ENCODE data around the gene BMAL1. TPM values are rescaled to one million over a fixed set of nuclear protein-coding genes. Genes with fewer than 3 reads are reported as not detected.

The BMAL1 gene
- total and polyA plus RNA-seq, 2 of the 4 experiments (the other 2 are of a cell fraction): 8.8 to 9.9 TPM

- Histone ChIP-seq H3K56ac (ENCODE audit: extremely low read depth, insufficient read depth, low read length) (no peak overlapping the region), H2BK15ac (ENCODE audit: low read depth, low read length) (no peak overlapping the region), H4K20me1 (ENCODE audit: insufficient read depth, low read length) (no peaks in the 10 kb centered on the region), H3K27ac (ENCODE audit: insufficient read depth, low read length) (no peak overlapping the region), H4K8ac (ENCODE audit: low read depth in 2 of 2, low read length in 2 of 2) (no peak overlapping the region), H2AK5ac (ENCODE audit: low read depth, low read length) (no peak overlapping the region), H4K5ac (ENCODE audit: low read depth, low read length) (no peak overlapping the region), H3K4me3 (ENCODE audit: insufficient read depth, low read depth, low read length) (no peak overlapping the region), H3K27me3 (ENCODE audit: control insufficient read depth, insufficient read depth, low read length) (no peaks in the 10 kb centered on the region), H3K79me1 (ENCODE audit: low read depth in 1 of 2, low read length in 2 of 2) (no peaks in the 10 kb centered on the region), H2AFZ (replicated peaks; ENCODE audit: low read length, poor library complexity) (no peak overlapping the region), H3K4ac (ENCODE audit: low read depth, low read length) (no peak overlapping the region), H3K4me1 (ENCODE audit: control insufficient read depth, insufficient read depth, low read length) (peaks cover 2% of the 10 kb centered on the region), H3K9me1 (ENCODE audit: insufficient read depth, low read length) (peaks cover 2% of the 10 kb centered on the region; the same call in 1 of the 2 replicates), H3K14ac (replicated peaks; ENCODE audit: low read depth, low read length) (no peak overlapping the region), H2BK120ac (ENCODE audit: low read depth, low read length) (no peak overlapping the region), H3K23ac (ENCODE audit: low read depth, low read length) (no peak overlapping the region), H2AK9ac (replicated peaks; ENCODE audit: low read depth, low read length, poor library complexity) (no peak overlapping the region), H2BK20ac (ENCODE audit: low read depth, low read length) (no peak overlapping the region), H4K91ac (ENCODE audit: insufficient read depth, low read depth, low read length) (no peak overlapping the region), H3K9me3 (ENCODE audit: control insufficient read depth, insufficient read depth, low read length) (no peaks in the 10 kb centered on the region), H2BK5ac (ENCODE audit: low read depth, low read length, poor library complexity, severe bottlenecking) (no peak overlapping the region), H3K4me2 (ENCODE audit: low read depth, low read length) (no peak overlapping the region), H3K36me3 (ENCODE audit: control insufficient read depth, insufficient read depth, low read length) (peaks cover 19% of the 10 kb centered on the region), H3K9ac (ENCODE audit: low read depth, low read length) (no peak overlapping the region), H3K18ac (ENCODE audit: low read depth, low read length) (no peak overlapping the region)
- WGBS, 2 experiments (ENCODE audit: extremely low coverage in 2 of 2, insufficient read length in 1 of 2): 72% methylated on average over 6 of the region's 9 CpGs; no CpG with 5 or more reads in 1 of the 2 experiments
- CTCF ChIA-PET: no interaction called here
- ATAC-seq (ENCODE audit: low read depth) (no peak), DNase-seq (no peak)
- intact Hi-C loops (cut with micrococcal nuclease): loop anchor here (1.0 kb wide), 1 partner anchor 92 kb away; no protein-coding TSS in a partner anchor
- TF ChIP-seq RFX5 (IDR thresholded peaks at IDR 0.05; ENCODE audit: low read depth, low read length) (no peak), RCOR1 (IDR thresholded peaks at IDR 0.05; ENCODE audit: insufficient replicate concordance, low read length) (no peak), POLR2A (IDR thresholded peaks at IDR 0.05; ENCODE audit: low read depth, low read length) (no peak), CEBPB (IDR thresholded peaks at IDR 0.05; ENCODE audit: low read depth, low read length) (no peak), RAD21 (IDR thresholded peaks at IDR 0.05; ENCODE audit: low read length) (no peak), MAZ (IDR thresholded peaks at IDR 0.05; ENCODE audit: borderline replicate concordance, low read depth, low read length) (no peak), MXI1 (IDR thresholded peaks at IDR 0.05; ENCODE audit: borderline replicate concordance, low read depth, low read length) (no peak), NFE2L2 (IDR thresholded peaks at IDR 0.05; ENCODE audit: low read depth, low read length) (no peak), SMC3 (IDR thresholded peaks at IDR 0.05; ENCODE audit: low read depth, low read length) (no peak), FOS (IDR thresholded peaks at IDR 0.05; ENCODE audit: low read depth, low read length) (no peak)
- TF ChIP-seq, protein P1, sequence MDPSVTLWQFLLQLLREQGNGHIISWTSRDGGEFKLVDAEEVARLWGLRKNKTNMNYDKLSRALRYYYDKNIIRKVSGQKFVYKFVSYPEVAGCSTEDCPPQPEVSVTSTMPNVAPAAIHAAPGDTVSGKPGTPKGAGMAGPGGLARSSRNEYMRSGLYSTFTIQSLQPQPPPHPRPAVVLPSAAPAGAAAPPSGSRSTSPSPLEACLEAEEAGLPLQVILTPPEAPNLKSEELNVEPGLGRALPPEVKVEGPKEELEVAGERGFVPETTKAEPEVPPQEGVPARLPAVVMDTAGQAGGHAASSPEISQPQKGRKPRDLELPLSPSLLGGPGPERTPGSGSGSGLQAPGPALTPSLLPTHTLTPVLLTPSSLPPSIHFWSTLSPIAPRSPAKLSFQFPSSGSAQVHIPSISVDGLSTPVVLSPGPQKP (IDR thresholded peaks at IDR 0.05; ENCODE audit: borderline replicate concordance, low read depth, low read length): no peak
- TF ChIP-seq, protein P2, sequence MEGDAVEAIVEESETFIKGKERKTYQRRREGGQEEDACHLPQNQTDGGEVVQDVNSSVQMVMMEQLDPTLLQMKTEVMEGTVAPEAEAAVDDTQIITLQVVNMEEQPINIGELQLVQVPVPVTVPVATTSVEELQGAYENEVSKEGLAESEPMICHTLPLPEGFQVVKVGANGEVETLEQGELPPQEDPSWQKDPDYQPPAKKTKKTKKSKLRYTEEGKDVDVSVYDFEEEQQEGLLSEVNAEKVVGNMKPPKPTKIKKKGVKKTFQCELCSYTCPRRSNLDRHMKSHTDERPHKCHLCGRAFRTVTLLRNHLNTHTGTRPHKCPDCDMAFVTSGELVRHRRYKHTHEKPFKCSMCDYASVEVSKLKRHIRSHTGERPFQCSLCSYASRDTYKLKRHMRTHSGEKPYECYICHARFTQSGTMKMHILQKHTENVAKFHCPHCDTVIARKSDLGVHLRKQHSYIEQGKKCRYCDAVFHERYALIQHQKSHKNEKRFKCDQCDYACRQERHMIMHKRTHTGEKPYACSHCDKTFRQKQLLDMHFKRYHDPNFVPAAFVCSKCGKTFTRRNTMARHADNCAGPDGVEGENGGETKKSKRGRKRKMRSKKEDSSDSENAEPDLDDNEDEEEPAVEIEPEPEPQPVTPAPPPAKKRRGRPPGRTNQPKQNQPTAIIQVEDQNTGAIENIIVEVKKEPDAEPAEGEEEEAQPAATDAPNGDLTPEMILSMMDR (conservative IDR thresholded peaks at IDR 0.05; ENCODE audit: low read depth, low read length): no peak
- in situ Hi-C loops (cut with MboI; ENCODE audit: low sequenced_read_pairs): no loop called here
- POLR2A ChIA-PET (ENCODE audit: unreplicated experiment): no interaction called here
- BruUV-seq (replicated peaks): no TSS peak
- dilution Hi-C loops (cut with HindIII; ENCODE audit: low sequenced_read_pairs, unreplicated experiment): no loop called here
Measured at GRCh38 chr11:13357232-13357631, 79.6 kb downstream of the BMAL1 start.

Data from IMR-90 (cell line).